Tibial artery (tissue), 4 donors: ENCODE measurements around the gene UBE2K.
A peak's percentile ranks its signal among the peaks of the same experiment; 100 is the strongest.
"Not testable (repeated sequence)": the region's sequence is repeated elsewhere in the genome, so short reads cannot be mapped to it uniquely, and the experiment has no call there.

ENCODE experiments used
- DNase-seq, 2 donors: peaks; one replicate each; pipeline ENCODE4 v3.0.0-alpha.2; 2019
- H3K27ac ChIP-seq, 2 donors: fragments of 200-600 bp; sonication (generic) in 1 of 2; 1 replicate in 1 of 2; 2 replicates in 1 of 2; pipeline ENCODE4 v1.5.1; 2018 to 2019; ENCODE audit warnings: mild to moderate bottlenecking in 1 of 2
- H3K27me3 ChIP-seq, 2 donors: fragments of 200-600 bp; sonication (generic) in 1 of 2; one replicate each; pipeline versions ENCODE4 v1.5.1 to v1.6.0; 2016 to 2019
- H3K36me3 ChIP-seq, 3 donors: fragments of 200-600 bp; sonication (generic) in 2 of 3; one replicate each; pipeline ENCODE4 v1.5.1; 2016 to 2019; ENCODE audit warnings: mild to moderate bottlenecking in 2 of 3
- H3K4me1 ChIP-seq, 4 donors: fragments of 200-600 bp; sonication (generic) in 2 of 4; 1 replicate in 3 of 4; 2 replicates in 1 of 4; pipeline ENCODE4 v1.5.1; 2016 to 2019
- H3K4me3 ChIP-seq, 2 donors: fragments of 200-600 bp; sonication (generic) in 1 of 2; 1 replicate in 1 of 2; 2 replicates in 1 of 2; pipeline ENCODE4 v1.5.1; 2018 to 2019; ENCODE audit warnings: mild to moderate bottlenecking in 2 of 2
- H3K9me3 ChIP-seq, 3 donors: fragments of 200-600 bp; sonication (generic) in 1 of 3; one replicate each; pipeline ENCODE4 v1.5.1; 2016 to 2019
- intact Hi-C: fragments of 100-400 bp; cut with DNase I; formaldehyde crosslinking; loops from one replicate; pipeline ENCODE4 v1.15.0; 2023; ENCODE audit warnings: low total_unique reads
- TF ChIP-seq, protein P1 (sequence below), 2 experiments: fragments of 200-600 bp in 1 of 2; fragments of 450-650 bp in 1 of 2; IDR thresholded peaks; one replicate each; pipeline ENCODE4 v1.5.1; 2017 to 2019; ENCODE audit warnings: antibody characterized with exemption in 2 of 2, mild to moderate bottlenecking in 1 of 2, moderate library complexity in 1 of 2

Gene UBE2K

DNA sequence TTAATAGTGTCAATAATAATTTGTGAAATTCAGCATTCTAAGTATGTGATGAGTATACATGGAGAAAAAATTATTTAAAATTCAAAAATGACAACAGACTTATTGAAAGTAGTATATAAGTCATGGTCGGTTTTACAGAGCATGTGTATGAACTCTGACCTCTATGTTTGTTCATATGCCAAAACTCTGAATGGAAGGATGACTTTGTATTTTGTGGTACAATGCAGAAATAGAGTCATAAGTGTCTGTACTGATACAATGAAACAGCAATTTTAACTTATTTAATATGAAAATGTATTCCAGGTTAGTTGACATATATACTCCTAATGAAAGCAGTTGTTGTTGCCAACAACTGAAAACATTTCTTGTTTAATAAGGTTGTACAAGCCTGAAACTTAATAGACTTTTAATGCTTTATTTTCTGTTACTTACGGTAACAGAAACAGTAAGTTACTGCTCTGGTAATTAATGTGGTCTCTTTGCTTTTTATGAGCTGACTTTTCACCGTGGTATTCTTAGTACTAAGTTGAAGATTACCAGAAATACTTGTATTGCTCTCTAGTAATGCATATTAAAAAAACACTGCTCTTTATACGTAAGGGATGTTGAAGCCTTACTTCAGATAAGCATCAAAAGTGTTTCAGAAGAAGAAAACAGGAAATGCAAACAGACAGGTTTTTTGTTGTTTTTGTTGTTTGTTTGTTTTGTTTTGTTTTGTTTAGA lies 1.9 kb downstream of the UBE2K start:
- intact Hi-C loops: loop anchor here (5.0 kb wide), 2 partner anchors 173 to 357 kb away; partner anchors contain the start of genes N4BP2 and UGDH
- H3K36me3 ChIP-seq: peaks cover 0 to 9% (median 9%) of the 10 kb centered on the region in 3 donors
- H3K9me3 ChIP-seq: no peaks in the 10 kb centered on the region
- peak overlapping the region in 1 of 2 donors; percentile 91 for H3K27ac ChIP-seq
- TF ChIP-seq, protein P1, sequence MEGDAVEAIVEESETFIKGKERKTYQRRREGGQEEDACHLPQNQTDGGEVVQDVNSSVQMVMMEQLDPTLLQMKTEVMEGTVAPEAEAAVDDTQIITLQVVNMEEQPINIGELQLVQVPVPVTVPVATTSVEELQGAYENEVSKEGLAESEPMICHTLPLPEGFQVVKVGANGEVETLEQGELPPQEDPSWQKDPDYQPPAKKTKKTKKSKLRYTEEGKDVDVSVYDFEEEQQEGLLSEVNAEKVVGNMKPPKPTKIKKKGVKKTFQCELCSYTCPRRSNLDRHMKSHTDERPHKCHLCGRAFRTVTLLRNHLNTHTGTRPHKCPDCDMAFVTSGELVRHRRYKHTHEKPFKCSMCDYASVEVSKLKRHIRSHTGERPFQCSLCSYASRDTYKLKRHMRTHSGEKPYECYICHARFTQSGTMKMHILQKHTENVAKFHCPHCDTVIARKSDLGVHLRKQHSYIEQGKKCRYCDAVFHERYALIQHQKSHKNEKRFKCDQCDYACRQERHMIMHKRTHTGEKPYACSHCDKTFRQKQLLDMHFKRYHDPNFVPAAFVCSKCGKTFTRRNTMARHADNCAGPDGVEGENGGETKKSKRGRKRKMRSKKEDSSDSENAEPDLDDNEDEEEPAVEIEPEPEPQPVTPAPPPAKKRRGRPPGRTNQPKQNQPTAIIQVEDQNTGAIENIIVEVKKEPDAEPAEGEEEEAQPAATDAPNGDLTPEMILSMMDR (IDR thresholded peaks at IDR 0.05): no peak
- H3K4me3 ChIP-seq: peak overlapping the region; percentile 84 to 95
- H3K27me3 ChIP-seq: no peaks in the 10 kb centered on the region
- peaks cover 0 to 46% (median 7%) of the 10 kb centered on the region in 4 donors for H3K4me1 ChIP-seq
- DNase-seq: no peak

DNA sequence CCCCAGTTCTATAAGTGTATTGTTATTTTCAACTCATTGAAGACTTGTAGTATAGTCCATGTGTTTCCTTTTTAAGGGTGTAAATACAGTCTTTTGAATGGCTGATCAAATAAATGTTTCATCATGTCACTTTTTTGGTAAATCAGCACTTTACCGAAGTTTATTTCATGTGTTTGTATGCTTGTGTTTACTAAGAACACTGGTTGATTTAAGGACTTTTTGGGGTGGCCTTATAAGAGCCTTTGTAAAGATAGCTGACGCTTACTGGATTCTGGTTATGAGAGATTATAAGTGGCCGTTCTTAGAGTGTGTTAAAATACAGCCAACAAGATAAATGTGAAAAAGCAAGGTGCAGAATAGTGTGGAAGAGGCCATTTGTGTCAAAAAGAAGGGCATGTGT lies 2.6 kb downstream of the UBE2K start:
- peaks cover 0 to 46% (median 7%) of the 10 kb centered on the region in 4 donors for H3K4me1 ChIP-seq
- no peaks in the 10 kb centered on the region for H3K27me3 ChIP-seq
- H3K27ac ChIP-seq: no peak overlapping the region
- TF ChIP-seq, protein P1 (IDR thresholded peaks at IDR 0.05): no peak
- H3K36me3 ChIP-seq: peaks cover 0 to 9% (median 9%) of the 10 kb centered on the region in 3 donors
- peak overlapping the region in 1 of 2 donors; percentile 84 for H3K4me3 ChIP-seq
- DNase-seq: no peak
- no peaks in the 10 kb centered on the region for H3K9me3 ChIP-seq
- intact Hi-C loops: no loop called here

DNA sequence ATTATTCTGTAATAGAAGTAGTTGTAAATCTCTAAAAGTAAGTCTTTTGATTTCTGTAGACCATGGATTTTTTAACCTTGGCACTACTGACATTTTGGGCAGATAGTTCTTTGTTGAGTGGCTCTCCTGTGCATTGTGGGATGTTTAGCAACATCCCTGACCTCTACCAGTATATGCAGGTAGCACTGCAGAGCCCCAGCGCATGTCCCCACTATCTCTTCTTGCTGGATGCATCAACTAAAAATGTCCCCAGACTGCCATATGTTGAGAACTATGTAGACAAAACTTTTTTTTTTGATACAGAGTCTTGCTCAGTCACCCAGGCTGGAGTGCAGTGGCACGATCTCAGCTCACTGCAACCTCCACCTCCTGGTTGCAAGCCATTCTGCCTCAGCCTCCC lies 4.8 kb downstream of the UBE2K start:
- no peak overlapping the region for H3K4me3 ChIP-seq

DNA sequence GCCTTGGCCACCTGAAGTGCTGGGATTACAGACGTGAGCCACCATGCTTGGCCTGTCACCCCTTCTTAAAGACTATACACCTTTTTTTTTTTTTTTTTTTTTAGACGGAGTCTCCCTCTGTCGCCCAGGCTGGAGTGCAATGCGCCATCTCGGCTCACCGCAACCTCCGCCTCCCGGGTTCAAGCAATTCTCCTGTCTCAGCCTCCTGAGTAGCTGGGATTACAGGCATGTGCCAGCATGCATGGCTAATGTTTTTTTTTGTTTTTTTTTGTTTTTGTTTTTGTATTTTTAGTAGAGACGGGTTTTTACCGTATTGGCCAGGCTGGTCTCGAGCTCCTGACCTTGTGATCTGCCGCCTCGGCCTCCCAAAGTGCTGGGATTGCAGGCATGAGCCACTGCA lies 6.9 kb downstream of the UBE2K start:
- H3K27me3 ChIP-seq, H3K9me3 ChIP-seq, H3K27ac ChIP-seq, intact Hi-C loops, DNase-seq, H3K36me3 ChIP-seq, H3K4me3 ChIP-seq: not testable (repeated sequence)
- peaks cover 0 to 61% (median 28%) of the 10 kb centered on the region in 4 donors for H3K4me1 ChIP-seq

More for the DNA sequence above, 4.8 kb downstream of the UBE2K start:
- intact Hi-C loops: no loop called here
- Histone ChIP-seq H3K9me3 (no peaks in the 10 kb centered on the region), H3K36me3 (peaks cover 0 to 9% (median 9%) of the 10 kb centered on the region in 3 donors), H3K27ac (no peak overlapping the region), H3K27me3 (no peaks in the 10 kb centered on the region), H3K4me1 (peaks cover 0 to 49% (median 17%) of the 10 kb centered on the region in 4 donors)
- TF ChIP-seq, protein P1 (IDR thresholded peaks at IDR 0.05): no peak
- no peak for DNase-seq

DNA sequence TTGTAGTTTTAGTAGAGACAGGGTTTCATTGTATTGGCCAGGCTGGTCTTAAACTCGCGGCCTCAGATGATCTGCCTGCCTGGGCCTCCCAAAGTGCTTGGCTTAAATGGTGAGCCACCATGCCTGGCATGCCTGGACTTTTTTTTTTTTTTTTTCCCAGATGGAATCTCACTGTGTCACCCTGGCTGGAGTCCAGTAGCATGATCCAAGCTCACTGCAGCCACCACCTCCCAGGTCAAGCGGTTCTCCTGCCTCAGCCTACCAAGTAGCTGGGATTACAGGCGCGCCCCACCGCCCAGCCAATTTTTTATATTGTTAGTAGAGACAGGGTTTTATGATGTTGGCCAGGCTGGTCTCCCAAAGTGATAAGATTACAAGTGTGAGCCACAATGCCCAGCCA lies 8.4 kb downstream of the UBE2K start:
- intact Hi-C loops: no loop called here
- H3K27me3 ChIP-seq: no peaks in the 10 kb centered on the region
- no peaks in the 10 kb centered on the region for H3K9me3 ChIP-seq
- H3K4me3 ChIP-seq: no peak overlapping the region
- TF ChIP-seq, protein P1 (IDR thresholded peaks at IDR 0.05): no peak
- peaks cover 0 to 9% (median 9%) of the 10 kb centered on the region in 3 donors for H3K36me3 ChIP-seq
- H3K4me1 ChIP-seq: peaks cover 0 to 56% (median 24%) of the 10 kb centered on the region in 4 donors
- peak overlapping the region; percentile 49 to 63 for H3K27ac ChIP-seq
- peak; percentile 64 to 82 for DNase-seq

DNA sequence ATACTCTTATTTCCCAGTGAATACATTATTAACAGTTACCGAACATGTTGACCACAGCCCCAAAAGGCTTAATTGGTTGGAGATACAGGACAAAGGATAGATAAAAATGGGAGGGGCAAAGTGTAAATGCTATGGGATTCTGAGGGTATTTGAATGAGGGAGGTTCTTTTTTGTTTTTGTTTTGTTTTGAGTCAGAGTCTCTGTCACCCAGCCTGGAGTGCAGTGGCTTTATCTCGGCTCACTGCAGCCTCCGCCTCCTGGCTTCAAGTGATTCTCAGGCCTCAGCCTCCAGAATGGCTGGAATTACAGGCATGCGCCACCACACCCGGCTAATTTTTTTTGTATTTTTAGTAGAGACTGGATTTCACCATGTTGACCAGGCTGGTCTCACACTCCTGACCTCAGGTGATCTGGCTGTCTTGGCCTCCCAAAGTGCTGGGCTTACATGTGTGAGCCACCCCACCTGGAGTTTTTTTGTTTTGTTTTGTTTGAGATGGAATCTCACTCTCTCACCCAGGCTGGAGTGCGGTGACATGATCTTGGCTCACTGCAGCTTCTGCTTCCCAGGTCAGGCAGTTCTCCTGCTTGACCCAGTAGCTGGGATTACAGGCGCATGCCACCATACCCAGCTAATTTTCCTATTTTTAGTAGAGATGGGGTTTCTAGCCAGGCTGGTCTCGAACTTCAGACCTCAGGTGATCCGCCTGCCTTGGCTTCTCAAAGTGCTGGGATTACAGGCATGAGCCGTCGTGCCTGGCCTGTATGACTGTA lies 9.0 kb downstream of the UBE2K start:
- H3K27ac ChIP-seq: peak overlapping the region; percentile 49 to 63
- intact Hi-C loops: no loop called here
- peak in 1 of 2 donors; percentile 58 for DNase-seq

More for the DNA sequence above, 9.0 kb downstream of the UBE2K start:
- TF ChIP-seq, protein P1 (IDR thresholded peaks at IDR 0.05): no peak
- Histone ChIP-seq H3K4me1 (peaks cover 0 to 59% (median 24%) of the 10 kb centered on the region in 4 donors), H3K4me3 (no peak overlapping the region), H3K27me3 (no peaks in the 10 kb centered on the region), H3K36me3 (peaks cover 0 to 9% (median 9%) of the 10 kb centered on the region in 3 donors), H3K9me3 (no peaks in the 10 kb centered on the region)
